Left renal cortex interstitium (tissue), 4 donors: ENCODE measurements around the gene RBM12. TPM values are rescaled to one million over a fixed set of nuclear protein-coding genes. Genes with fewer than 3 reads are reported as not detected.

Experiments used
- DNase-seq, 4 donors: peaks; one replicate each; pipeline ENCODE4 v3.0.0-alpha.2; 2013; ENCODE audit warnings: low read depth in 4 of 4, low spot score in 2 of 4, missing footprints in 1 of 4
- polyA plus RNA-seq, 4 donors: library from polyadenylated mRNA; unstranded; fragments of 120-200 nt; gene quantifications; one replicate each; pipeline ENCODE4 v1.2.1, GENCODE V29; 2013; ENCODE audit not compliant: insufficient read length in 4 of 4

Gene RBM12
- polyA plus RNA-seq, 4 donors: 88.0 to 108 (median 97.7) TPM

DNA sequence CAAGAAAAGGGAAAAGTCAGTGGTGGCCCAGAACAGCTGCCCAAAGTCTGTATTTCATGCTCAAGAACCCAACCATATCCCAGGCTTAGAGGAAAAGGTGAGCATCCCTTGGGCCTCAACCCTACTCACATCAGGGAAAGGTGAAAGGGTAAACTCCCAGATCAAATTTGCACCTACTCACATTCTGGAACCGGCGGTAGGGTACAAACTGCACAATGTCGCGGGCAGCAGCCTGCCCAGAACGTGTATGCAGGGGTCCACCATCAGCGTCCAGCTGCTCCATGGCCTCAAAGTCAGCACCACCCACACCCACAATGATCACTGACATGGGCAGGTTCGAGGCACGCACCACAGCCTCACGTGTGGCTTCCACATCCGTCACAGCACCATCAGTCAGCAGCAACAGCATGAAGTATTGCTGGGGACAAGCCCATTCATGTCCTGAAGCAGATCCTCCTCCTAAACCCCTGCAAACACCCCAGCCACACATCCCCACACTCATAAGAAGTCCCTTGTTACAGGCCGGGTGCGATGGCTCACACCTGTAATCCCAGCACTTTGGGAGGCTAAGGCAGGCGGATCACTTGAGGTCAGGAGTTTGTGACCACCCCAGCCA is 38.2 kb downstream of the RBM12 start:
- no peak for DNase-seq

DNA sequence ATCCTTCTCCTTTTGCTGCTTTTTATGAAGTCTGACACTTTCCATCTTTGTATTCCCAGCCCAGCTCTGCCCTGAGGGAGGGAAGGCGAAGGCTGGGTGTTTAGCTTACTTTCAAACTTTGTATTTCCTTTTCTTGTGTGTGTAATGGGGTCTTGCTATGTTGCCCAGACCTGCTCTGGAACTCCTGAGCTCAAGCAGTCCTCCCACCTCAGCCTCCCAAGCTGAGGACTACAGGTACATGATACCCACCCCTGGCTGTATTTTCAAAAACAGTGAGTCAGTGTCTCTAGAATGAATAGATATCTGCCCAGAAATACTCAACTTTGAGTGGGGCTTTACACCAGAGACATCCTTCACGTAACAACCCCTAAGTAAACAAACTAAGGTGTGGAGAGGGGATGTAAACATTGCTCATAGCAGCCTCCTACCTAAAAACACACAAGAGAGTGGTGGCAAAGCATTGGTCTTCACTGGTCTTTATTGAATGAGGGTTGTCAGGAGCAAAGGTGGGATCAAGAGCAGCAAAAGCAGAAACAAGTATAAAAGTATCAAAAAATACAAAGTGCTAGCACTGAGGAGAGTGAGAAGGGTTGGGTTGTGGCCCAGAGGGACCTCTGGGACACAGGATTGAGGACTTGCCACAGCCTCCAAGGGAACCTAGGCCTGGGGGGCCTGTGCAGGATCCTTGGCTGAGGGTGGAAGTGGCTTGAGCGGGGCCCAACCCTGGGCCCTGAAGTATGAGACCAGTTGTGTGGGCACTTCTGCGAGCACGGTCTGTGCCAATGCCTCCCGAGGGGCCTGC is 38.9 kb downstream of the RBM12 start:
- no peak for DNase-seq

DNA sequence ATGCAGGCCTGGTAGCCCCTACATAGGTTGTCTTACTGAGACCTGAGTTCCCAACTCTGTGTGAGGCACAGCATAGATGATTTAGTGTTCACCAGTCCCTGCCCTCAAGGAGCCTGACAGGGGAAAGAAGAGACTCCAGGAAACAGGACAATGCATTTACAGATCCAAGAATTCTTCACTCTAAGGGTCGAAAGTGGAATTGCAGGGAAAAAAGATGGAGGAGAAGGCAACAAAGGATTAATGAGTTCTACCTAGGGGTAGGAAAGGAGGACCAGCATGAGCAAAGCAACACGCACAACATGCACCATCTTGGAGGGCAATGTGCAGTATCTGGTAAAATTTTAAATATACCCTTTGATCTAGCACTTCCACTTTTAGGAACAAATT is 43.1 kb downstream of the RBM12 start:
- DNase-seq: no peak

DNA sequence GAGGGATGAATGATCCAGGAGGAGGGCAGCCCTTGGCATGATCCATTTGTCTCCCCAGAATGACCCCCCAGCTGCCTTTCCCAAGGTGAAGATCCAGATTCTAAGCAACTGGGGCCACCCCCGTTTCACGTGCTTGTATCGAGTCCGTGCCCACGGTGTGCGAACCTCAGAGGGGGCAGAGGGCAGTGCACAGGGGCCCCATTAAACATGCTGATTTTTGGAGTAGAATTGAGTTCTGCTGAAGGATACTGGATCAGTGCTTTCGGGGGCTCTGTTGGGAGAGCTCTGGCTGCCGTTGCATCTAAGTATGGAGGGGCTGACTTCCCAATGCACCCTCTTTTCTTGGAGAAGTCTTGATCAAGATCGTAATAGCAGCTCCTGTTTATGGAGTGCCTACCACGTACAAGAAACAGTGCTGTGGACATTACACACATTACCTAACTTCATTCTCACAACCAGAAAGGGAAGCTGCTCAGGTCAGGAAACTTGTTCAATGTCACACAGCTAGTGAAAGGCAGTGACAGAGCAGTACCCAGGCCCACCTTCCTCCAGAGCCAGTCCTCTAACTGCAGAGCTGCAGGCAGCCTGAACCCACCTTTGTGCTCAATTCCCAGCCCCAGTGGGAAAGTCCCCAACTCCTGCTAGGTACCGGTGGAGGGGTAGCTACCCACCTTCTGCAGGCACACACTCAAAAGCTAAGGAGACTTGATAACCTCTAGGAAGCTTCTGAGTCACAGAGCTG is 43.7 kb downstream of the RBM12 start:
- no peak for DNase-seq

DNA sequence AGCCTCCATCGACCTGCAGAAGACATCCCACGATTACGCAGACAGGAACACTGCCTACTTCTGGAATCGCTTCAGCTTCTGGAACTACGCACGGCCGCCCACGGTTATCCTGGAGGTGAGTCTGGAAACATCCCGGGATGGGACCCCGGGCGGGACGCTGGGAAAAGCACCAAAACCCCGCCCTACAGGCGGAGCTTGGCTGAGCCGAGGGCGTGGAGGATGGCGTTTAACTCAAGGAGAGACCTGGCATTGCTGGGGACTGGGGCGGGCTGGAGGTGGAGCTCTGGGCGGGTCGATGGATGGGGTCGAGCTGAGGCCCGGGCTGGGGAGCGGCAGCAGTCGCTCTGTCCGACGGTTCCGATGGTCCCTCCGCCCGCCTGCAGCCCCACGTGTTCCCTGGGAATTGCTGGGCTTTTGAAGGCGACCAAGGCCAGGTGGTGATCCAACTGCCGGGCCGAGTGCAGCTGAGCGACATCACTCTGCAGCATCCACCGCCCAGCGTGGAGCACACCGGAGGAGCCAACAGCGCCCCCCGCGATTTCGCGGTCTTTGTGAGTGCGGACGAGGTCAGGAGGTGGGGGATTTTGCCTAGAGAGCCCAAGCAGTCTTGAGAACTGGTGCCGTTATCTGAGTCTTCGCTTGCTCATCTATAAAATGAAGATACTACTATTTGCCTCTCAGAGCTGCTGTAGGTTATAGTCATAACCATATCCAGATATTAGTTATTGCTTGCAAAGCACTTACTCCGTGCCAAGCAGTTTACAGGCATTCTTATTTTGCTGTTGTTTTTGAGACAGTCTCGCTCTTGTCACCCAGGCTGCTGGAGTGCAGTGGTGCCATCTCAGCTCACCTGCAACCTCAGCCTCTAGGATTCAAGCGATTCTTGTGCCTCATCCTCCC is 45.3 kb downstream of the RBM12 start:
- peak in 2 of 4 donors; percentile 65 to 76 for DNase-seq

DNA sequence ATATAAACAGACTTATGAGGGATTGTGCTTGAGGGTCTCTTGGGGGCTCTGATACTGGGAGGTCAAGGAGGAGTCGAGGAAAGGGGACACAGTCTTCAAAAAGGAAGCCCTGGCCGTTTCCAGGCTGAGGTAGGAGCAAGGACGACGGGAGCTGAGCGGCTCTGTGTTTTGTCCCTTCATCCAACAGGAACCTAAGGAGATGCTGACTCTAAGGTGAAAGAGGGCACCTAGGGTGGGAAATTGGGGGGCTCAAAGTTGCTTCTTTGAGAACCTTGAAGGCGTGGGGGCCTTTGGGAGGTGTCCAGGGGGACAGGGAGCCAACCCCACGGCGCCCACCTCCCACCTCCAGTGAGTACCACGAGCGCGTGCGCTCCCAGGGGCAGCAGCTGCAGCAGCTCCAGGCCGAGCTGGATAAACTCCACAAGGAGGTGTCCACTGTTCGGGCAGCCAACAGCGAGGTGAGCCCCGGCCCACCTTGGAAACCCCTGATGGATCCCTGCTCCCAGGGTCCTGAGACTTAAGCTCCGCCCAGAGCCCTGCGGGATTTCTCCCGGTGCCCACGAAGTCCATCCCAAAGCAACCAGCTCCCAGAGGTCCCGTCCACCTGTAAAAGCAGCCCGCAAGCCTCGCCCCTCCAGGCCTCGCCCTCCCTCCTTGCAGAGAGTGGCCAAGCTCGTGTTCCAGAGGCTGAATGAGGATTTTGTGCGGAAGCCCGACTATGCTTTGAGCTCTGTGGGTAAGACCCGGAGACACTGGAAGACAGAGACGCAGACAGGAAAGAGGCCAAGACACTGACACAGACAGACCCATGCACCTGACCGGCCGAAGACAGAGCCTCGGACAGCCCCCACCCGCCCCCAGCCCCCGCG is 46.2 kb downstream of the RBM12 start:
- no peak for DNase-seq

DNA sequence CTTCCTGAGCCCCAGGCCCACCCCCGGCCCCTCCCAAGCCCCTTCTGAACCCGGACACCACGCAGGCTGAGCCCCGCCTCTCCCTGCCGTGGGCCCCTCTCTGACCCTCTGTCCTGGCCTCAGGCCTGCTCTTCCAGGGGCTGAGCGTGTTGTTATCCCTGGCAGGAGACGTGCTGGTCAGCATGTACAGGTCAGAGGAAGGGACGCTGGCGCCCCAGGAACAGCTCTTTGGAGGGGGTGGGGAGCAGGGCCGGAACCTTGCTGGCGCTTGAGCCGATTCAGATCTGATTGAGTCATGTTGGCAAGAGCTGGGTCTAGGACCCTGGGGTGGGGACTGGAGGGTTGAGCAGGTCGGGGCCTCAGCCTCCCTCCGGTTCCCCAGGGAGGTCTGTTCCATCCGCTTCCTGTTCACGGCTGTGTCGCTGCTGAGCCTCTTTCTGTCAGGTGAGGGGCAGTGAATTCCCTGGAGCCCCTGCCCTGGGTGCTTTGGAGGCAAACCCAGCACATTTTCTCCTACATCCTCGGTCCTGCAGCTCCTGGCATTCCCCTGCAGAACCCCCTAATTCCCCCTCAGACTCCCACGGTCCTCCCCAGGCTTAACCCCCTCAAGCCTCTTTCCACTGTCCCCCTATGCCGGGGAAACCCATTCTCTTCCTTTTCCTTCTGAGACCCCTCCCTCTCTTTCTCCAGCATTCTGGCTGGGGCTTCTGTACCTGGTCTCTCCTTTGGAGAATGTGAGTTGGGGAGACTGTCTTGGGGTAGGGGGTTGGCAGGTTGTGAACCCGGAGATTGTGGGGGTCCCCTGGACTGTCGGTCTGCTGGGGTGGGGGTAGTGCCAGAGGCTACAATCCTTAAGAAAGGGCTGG is 47.1 kb downstream of the RBM12 start:
- DNase-seq: no peak

DNA sequence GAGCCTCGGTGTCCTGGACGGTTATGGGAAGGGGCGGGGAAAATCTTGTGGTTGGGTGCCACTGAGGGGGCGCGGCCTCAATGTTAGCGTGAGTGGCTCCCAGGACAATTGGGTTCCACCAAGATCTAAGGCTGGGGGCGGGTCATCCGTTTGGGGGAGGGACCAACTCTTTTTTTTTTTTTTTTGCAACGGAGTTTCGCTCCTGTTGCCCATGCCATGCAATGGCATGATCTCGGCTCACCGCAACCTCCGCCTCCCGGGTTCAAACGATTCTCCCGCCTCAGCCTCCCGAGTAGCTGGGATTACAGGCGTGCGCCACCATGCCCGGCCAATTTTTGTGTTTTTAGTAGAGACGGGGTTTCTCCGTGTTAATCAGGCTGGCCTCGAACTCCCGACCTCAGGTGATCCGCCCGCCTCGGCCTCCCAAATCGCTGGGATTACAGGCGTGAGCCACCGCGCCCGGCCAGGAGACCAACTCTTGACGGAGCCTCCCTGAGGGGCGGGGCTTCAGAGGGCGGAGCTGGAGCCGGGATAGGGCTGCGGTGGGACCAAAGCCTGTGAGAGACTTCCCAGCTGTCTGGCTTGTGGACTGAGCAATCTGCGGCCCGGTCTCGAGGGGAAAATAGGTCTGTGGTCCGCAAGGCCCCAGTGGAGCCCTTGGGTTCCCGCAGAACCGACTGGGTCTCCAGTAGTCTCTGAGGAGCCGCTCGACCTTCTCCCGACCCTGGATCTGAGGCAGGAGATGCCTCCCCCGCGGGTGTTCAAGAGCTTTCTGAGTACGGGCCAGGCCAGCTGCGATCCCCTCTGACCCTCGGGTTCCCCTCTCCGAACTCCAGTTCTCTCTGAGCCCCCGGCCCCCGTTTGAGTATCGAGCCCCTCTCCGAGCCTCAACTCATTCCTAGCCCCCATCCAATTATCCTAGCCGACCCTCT is 48.0 kb downstream of the RBM12 start:
- no peak for DNase-seq

DNA sequence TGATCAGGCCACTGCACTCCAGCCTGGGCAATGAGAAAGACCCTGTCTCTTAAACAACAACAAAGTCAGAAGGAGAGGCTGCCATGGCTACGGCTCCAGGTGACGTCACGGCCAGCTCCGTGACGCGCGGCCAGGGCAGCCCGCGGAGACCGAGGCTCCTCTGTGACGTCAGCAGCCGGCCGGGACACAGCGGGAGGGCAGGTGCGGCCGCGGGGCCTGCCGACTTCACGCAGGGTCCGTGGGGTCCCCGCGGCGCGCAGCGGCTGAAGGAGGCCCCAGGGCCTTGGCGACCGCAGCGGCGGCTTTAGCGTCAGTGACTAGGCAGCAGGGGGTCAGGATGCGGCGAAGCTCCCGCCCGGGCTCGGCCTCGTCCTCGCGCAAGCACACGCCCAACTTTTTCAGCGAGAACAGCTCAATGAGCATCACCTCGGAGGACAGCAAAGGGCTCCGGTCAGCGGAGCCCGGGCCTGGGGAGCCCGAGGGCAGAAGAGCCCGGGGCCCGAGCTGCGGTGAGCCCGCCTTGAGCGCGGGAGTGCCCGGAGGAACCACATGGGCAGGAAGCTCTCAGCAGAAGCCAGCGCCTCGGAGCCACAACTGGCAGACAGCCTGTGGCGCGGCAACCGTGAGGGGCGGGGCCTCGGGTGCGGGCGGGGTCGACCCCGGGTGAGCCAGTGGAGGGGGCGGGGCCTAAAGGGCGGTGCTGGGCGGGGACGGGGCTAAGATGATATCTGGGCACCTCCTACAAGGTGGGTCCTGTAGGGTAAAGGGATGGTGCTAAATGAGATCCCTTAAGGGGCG is 48.8 kb downstream of the RBM12 start, which contains the start of gene SPAG4:
Gene SPAG4, plus strand, starts transcription at position 163 of the 798 bp plus-strand sequence. Its CDS starts 175 bp downstream, at position 338.
- peak; percentile 75 to 92 (median 90) for DNase-seq

DNA sequence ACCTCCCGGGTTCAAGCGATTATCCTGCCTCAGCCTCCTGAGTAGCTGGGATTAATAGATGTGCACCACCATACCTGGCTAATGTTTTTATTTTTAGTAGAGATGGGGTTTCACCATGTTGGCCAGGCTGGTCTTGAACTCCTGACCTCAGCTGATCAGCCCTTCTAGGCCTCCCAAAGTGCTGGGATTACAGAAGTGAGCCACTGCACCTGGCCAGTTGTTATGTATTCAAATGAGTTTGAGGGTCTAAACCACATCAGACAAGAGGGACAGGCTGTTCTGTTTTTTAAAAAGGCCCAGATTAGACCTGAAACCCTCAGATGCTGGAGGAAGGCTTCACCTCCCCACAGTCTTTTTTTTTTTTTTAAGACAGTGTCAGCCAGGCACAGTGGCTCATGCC is 53.2 kb downstream of the RBM12 start:
- no peak for DNase-seq

DNA sequence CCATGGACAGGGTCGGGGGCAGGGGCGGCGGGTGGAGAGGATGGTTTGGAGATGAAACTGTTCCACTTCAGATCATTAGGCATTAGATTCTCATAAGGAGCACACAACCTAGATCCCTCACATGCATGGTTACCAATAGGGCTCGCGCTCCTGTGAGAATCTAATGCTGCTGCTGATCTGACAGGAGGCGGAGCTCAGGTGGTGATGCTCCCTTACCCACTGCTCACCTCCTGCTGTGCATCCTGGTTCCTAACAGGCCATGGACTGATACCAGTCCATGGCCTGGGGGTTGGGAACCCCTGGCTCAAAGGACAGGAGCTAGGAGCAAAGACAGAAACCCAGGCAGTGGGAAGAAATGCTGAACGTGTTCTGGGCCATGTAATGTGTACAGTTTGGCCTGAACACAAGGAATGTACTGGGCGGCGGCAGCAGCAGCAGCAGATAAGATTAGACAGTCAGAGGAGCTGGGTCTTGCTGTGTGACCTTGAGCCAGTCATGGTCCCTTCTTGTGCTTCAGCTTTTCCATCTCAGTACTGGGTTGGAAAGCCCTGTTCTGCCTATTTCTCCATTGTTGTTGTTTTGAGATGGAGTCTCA is 53.8 kb downstream of the RBM12 start:
- DNase-seq: no peak

DNA sequence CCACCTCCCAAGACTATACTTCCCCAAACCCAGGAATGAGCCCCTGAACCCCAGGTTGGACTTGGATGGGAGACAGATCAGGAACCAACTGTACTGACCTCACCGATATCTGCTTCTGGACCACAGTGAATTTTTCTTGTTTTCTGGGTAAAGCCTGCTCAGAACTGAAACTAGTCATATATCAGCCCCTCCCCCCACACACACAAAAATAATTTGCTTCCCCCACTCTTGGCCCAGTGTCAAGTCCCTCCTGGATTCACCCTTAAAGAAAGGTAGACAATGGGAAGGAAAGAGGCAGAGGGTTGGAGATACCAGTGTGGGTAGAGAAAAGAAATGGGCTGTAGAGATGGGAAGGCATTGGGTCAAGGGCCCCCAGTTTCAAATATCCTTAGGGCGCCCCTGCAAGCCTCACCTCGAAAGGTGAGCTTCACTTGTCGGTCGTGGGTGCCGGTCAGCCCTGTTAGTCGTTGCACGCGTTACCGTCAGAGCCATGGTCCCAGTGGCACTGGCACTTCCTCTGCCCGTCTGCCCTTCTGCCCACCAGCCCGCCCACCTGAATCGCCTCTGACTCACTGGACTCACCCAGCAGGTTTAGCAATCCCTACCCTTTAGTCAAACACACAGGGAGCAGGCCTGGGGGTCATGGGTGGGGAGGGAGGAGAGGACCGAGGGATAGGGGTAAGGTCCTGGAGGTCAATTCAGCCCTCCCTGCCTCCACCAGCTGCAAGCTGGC is 57.5 kb downstream of the RBM12 start:
- DNase-seq: no peak

DNA sequence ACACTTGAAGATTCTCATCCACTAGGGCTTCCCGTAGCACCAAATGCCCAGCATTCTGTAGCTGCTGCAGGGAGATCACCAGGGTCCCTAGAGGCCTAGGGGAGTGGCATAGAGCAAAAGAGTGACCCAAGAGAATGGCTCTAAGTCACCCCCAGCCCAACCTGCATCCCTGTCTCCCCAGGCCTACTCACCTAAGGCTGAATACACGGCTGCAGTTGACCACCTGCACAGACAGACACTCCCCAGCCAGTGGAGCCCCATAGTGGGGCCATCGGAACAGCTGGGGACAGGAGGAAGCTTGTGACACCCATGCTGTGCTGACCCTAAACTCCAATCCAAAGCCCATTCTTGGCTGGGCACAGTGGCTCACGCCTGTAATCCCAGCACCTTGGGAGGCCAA is 58.6 kb downstream of the RBM12 start:
- DNase-seq: no peak

DNA sequence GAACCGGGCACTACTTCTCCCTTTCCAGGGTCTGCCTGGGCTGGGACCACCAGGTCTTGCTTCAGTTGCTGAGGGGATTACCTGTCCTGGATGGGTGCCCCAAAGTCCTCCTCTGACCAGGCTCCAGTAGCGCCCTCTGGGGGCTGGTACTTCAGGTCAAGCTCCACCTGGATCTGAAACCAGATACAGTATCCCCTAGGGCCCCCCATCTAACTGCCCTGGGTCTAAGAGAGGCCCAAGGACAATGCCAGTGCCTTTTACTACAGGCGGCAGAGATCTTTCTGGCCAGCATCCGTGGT is 60.3 kb downstream of the RBM12 start:
- no peak for DNase-seq

DNA sequence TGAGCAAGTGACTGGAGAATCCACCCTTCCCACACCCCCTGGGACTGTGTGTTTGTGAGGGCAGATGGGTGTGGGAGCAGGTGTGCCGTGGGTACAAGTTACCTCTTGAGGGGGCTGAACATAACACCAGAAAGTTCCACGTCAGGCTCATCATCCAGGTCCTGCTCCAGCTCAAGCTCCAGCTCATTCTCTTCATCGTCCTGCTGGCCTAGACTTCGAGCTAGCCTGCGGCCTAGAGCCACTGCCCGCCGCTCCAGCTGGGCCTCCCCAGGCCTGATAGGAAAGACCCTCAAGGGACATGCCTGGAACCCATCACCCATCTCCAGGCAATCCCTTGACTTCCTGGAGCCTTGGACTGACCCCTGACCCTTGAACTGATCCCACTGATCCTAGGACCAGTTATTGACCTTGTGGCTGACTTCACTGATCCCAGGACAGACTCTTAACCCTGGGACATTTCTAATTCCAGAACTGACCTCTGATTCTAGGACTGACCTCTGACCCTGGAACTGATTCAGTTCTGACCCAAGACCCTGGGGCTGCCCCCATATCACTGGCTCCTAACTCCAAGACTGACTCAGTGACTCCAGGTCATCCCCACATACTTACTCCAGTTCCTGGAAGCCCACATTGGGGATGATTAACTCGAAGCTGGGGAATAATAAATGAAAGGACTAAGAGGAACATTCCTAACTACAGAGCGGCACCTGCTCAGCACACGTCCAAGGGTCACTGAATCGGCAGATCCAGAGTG is 60.8 kb downstream of the RBM12 start:
- no peak for DNase-seq
